ENCODE results near the gene WDFY2.
"Not testable (repeated sequence)": the region's sequence is repeated elsewhere in the genome, so short reads cannot be mapped to it uniquely, and the experiment has no call there.

The WDFY2 gene

DNA sequence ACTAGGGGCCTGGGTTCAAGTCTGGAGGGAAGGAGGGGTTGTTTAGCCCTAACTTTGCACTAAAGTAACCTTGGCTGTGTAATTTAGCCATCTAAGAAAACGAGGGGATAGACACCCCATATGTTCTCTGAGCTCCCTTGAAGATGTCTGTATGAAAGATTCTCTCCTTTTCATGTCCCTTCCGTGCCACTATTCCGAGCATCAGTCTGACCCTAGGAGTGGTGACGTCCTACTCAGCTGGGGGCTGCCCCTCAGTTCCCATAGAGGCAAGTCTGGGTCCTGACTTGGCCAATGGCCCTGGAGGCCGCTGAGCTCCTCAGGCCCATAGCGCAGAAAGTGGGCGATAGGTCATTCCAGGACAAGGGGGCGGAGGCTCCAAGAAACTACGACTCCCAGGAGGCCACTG is 790 bp upstream of the WDFY2 start:
- H3K27me3 Mint-ChIP-seq, result peaks cover 0 to 4% of the 10 kb centered on the region in 2 donors
- H3K36me3 Mint-ChIP-seq, result peaks cover 2 to 6% of the 10 kb centered on the region in 2 donors
- peak overlapping the region; percentile 85 to 94 for H3K4me3 Mint-ChIP-seq
- ATAC-seq (replicated peaks), result no peak
- H3K9me3 Mint-ChIP-seq, result no peaks in the 10 kb centered on the region
- H3K4me1 Mint-ChIP-seq, result peaks cover 22 to 47% of the 10 kb centered on the region in 2 donors
- peak overlapping the region; percentile 96 for H3K27ac Mint-ChIP-seq
- DNase-seq, result no peak

DNA sequence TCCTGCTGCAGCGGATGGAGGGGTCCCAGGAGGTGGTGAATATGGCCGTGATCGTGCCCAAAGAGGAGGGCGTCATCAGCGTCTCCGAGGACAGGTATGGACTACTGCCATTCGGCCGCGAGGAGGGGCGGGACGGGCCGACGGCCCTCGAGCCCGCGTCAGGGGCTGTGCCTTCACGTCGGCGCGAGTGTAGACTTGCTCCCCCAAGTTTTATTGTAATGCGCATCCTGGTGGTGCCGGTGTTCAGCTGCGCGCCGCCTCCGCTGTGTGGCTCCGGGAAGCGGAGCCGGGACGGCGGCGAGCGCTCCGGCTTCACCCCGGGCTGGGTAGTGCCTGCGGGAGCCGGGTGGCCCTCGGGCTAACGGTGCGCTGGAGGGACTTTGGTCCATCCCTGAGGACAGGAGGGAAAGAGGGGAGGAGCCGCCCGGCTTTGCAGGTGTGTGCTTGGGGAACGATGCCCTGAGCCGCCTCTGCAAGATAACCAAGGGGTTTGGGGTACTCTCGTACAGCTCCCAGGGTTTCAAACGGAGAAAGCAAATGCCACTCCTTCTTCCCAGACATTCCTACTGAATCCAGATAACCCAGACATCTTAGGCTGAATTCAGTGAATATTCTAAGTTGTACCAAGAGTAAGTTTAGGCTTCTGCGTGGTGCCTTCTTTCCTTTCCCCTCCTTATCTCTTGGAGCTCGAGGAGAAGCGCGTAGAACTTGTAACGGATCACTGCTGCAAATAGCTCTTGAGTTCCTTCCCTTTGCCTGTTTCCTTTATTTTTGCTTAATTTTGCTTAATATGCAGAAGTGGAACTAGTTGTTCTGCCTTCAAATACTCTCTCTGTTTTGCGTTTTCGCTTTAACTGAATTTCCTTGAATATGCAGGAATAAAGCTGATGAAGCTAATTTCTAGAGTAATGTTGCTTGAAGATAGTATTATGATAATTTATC is 740 bp downstream of the WDFY2 start:
- H3K4me1 Mint-ChIP-seq, result peaks cover 22 to 57% of the 10 kb centered on the region in 2 donors
- ATAC-seq (replicated peaks) (peak; percentile 63), DNase-seq (peak; percentile 73)
- H3K27me3 Mint-ChIP-seq, result no peaks in the 10 kb centered on the region
- H3K4me3 Mint-ChIP-seq, result peak overlapping the region; percentile 85 to 94
- no peaks in the 10 kb centered on the region for H3K9me3 Mint-ChIP-seq
- peaks cover 1 to 6% of the 10 kb centered on the region in 2 donors for H3K36me3 Mint-ChIP-seq
- peak overlapping the region; percentile 96 for H3K27ac Mint-ChIP-seq

DNA sequence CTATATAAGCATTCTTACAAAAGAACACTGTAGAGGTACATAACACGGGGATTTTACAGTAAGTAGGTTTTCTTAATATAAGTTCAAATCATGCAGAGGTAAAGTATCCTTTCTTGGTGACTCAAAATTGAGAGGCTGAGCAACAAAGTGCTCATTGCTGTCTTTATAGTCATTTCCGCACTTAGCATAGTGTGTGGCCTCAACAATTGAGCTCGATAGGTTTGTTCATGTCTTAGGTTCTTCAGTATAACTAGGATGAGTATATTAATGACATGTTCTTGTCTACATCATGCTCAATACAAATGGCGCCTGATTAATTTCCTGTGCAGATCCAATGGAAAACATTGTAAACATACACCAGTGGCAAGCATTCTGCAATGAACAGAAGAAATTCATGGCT is 1.4 kb downstream of the WDFY2 start:
- peak overlapping the region; percentile 52 for H3K27ac Mint-ChIP-seq
- H3K36me3 Mint-ChIP-seq, result peaks cover 1 to 6% of the 10 kb centered on the region in 2 donors
- peaks cover 26 to 64% of the 10 kb centered on the region in 2 donors for H3K4me1 Mint-ChIP-seq
- ATAC-seq (replicated peaks) (no peak), DNase-seq (no peak)
- H3K27me3 Mint-ChIP-seq, result no peaks in the 10 kb centered on the region
- no peaks in the 10 kb centered on the region for H3K9me3 Mint-ChIP-seq
- peak overlapping the region; percentile 85 to 94 for H3K4me3 Mint-ChIP-seq

DNA sequence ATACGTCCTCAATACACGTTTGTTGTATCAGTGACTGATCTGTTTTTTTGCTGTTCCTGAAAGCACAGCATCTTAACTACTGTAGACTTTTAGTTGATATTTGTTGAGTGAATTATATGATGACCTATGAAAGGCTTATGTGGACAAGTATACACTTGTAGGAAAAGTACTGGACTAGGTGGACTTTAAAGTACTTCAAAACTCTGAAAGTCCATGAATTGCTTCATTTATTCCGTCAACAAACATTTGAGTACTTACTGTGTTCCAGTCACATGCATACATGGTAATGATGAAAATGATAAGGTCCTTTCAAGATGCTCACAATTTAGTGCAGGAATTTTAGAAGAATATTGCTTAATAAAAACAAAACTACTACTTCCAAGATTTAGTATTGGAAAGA is 3.1 kb downstream of the WDFY2 start:
- H3K36me3 Mint-ChIP-seq, result peaks cover 3 to 6% of the 10 kb centered on the region in 2 donors
- H3K27ac Mint-ChIP-seq, result no peak overlapping the region
- no peaks in the 10 kb centered on the region for H3K27me3 Mint-ChIP-seq
- H3K9me3 Mint-ChIP-seq, result no peaks in the 10 kb centered on the region
- ATAC-seq (replicated peaks) (no peak), DNase-seq (no peak)
- no peak overlapping the region for H3K4me3 Mint-ChIP-seq
- peaks cover 21 to 62% of the 10 kb centered on the region in 2 donors for H3K4me1 Mint-ChIP-seq

DNA sequence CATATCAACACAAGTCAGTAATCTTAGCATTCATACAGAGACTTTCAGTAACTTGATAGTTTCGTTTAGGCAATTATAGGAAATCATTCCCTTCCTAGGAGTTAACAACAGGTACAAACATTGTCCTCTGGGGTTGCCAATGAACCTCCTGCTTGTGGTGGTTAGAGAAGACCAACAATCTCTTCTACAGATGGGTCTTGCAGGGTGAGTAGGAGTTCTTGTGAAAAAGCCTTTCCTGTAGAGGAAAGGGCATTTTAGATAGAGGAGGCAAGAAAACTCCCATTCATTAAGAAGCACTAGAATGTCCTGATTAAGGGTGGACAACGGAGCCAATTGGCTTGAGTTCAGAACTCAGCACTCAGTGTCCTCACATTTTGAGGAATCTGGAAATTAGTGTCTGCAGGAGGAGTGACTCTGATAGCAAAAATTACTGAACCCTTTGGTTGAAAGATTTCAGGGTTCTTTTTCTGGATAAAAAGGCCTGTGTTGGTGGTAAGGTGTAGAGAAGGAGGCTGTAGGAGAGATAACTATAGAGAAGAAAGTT is 4.2 kb downstream of the WDFY2 start:
- Mint-ChIP-seq H3K4me1 (peaks cover 21 to 53% of the 10 kb centered on the region in 2 donors), H3K9me3 (no peaks in the 10 kb centered on the region), H3K36me3 (peaks cover 3 to 6% of the 10 kb centered on the region in 2 donors), H3K4me3 (no peak overlapping the region), H3K27ac (no peak overlapping the region), H3K27me3 (no peaks in the 10 kb centered on the region)
- ATAC-seq (replicated peaks) (no peak), DNase-seq (no peak)

DNA sequence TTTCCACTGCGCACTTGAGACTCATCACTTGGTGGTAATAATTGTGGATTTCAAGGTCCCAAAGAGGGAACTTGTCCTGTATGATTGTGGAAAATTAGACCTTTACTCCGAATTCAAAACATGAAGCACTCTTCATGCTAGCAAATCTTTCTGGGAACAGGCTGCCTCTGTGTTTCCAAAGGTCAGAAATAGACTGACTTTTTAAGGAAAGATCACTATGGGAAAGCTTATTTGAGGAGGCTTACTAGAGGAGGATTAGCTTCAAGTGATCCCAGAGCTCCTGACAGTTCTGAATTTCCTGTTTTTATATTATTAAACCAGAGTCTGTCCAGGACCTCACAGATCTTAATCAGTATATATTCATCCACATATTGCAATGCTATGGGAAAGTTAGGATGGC is 5.5 kb downstream of the WDFY2 start:
- H3K4me3 Mint-ChIP-seq, result no peak overlapping the region
- H3K4me1 Mint-ChIP-seq, result peaks cover 19 to 52% of the 10 kb centered on the region in 2 donors
- peaks cover 3 to 6% of the 10 kb centered on the region in 2 donors for H3K36me3 Mint-ChIP-seq
- H3K9me3 Mint-ChIP-seq, result no peaks in the 10 kb centered on the region
- DNase-seq (no peak), ATAC-seq (replicated peaks) (no peak)
- no peak overlapping the region for H3K27ac Mint-ChIP-seq
- no peaks in the 10 kb centered on the region for H3K27me3 Mint-ChIP-seq

DNA sequence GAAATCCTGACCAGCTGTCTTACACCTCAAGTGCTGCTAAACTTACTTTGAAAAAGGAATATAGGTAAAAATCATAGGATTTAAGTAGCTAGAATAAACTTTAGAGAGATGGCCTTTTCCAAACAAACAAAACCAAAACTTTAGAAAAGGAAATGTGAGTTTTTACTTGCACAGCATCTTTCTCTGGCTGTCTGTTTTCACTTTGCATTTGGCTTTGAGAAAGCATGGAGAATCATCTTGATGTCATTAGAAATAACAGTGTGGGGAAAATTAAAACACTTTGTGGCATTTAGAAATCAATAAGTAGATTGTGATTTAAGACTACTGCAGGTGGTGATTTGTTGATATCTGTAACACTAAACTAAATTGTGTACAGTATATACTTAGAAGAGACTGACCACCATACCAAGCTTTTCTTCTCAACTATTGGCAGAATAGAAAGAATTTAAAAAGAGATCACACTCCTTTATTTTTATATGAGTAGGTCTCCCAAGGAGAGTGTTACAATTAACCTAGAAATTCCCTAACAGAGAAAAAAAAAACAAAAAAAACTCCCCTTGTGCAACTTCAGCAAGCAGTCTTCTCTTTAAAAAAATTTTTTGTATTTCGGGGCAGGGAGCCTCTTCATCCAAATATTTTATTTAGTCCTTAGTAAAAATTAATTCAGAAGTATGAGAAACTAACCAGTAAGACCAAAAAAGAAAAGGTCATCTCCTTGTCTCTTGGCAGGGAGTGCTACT is 6.1 kb downstream of the WDFY2 start:
- Mint-ChIP-seq H3K4me1 (peaks cover 25 to 57% of the 10 kb centered on the region in 2 donors), H3K27ac (no peak overlapping the region), H3K36me3 (peaks cover 5 to 9% of the 10 kb centered on the region in 2 donors), H3K27me3 (no peaks in the 10 kb centered on the region), H3K4me3 (no peak overlapping the region), H3K9me3 (no peaks in the 10 kb centered on the region)
- DNase-seq (no peak), ATAC-seq (replicated peaks) (no peak)

DNA sequence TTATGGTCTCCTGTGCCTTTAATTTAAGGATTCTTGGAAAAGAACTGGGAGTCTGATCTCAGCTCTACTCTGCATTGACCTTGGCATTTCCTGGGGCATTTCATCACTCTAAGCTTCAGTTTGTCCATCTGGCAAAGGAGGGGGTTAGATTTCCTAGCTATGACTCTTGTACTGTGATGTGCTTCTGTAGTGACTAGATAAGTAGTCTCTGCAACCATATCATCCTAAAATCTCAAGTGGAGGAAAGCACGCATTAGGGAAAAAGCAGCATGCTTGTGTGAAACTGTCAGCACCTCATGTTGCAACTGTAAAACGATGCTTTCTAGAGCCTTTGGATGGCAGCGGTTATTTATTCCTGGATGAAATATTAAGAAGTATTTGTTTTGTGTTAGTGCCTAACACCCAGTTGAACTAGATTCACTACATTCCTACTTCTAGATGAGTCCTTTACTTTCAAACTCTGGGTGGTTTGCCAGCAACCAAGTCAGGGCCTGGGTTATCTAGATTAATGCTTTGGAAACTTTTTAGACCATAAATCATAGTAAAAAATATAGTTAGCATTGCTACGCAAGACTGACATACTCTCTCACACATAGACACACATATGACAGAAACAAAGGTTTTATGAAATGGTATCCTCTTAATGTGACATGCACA is 6.8 kb downstream of the WDFY2 start:
- ATAC-seq (replicated peaks) (no peak), DNase-seq (no peak)
- H3K27me3 Mint-ChIP-seq, result no peaks in the 10 kb centered on the region
- H3K4me1 Mint-ChIP-seq, result peaks cover 23 to 54% of the 10 kb centered on the region in 2 donors
- no peak overlapping the region for H3K27ac Mint-ChIP-seq
- peaks cover 5 to 9% of the 10 kb centered on the region in 2 donors for H3K36me3 Mint-ChIP-seq
- no peaks in the 10 kb centered on the region for H3K9me3 Mint-ChIP-seq
- no peak overlapping the region for H3K4me3 Mint-ChIP-seq

DNA sequence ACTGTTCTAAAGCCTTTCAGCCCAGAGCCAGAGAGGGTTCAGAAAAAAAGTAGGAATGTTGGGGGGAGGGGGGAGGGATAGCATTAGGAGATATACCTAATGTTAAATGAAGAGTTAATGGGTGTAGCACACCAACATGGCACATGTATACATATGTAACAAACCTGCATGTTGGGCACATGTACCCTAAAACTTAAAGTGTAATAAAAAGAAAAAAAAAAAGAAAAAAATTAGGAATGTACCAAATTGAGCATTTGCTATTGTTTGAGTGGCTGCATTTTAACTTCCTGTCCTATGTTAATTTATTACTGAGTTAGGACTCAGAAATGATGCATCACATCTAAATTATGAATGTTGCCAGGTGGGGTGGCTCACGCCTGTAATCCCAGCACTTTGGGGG is 7.7 kb downstream of the WDFY2 start:
- Mint-ChIP-seq H3K4me1 (peaks cover 25 to 53% of the 10 kb centered on the region in 2 donors), H3K36me3 (peaks cover 5 to 13% of the 10 kb centered on the region in 2 donors)
- H3K27ac Mint-ChIP-seq; H3K27me3 Mint-ChIP-seq; DNase-seq; H3K4me3 Mint-ChIP-seq; ATAC-seq (replicated peaks); H3K9me3 Mint-ChIP-seq: not testable (repeated sequence)

DNA sequence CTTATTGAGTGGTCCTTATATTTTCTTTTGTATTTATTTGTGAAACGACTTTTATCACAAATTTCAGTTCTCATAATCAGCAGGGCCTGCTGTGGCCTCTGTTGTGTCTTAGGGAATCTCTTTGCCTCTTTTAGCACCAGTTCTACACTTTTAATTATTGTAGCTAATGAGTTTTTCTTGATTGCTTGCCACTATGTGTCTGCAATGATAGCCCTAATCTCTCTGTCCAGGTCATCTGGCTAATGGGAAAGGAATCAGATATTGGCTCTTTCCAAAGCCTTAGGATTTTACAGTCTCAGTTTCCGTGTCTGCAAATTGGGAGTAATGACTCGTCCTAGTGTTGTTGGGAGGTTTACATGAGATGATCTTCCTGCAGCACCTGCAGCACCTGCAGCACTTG is 10.2 kb downstream of the WDFY2 start:
- Mint-ChIP-seq H3K4me3 (no peak overlapping the region), H3K36me3 (peaks cover 4 to 7% of the 10 kb centered on the region in 2 donors), H3K4me1 (peaks cover 19 to 40% of the 10 kb centered on the region in 2 donors), H3K27ac (no peak overlapping the region), H3K27me3 (no peaks in the 10 kb centered on the region), H3K9me3 (no peaks in the 10 kb centered on the region)
- DNase-seq, result no peak
- ATAC-seq (replicated peaks), result no peak

DNA sequence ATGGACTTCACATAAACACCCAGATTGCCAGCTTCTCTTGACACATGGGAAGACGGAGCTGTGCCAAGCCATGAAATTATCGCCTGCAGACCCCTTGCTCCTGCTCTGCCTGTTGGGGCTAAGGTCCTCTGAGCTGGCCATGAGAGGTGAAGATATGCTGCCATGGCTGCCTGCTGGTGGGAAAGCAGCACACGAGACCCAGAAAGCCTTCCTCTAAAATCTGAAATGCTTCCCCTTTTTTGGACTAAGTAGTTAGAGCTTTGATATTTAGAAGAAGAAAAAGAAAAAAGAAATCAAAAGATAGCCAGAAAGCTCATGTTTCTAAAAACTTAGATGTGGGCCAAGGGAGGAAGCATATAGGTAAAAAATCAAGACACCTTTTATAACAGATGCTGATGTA is 11.2 kb downstream of the WDFY2 start:
- no peaks in the 10 kb centered on the region for H3K27me3 Mint-ChIP-seq
- ATAC-seq (replicated peaks) (no peak), DNase-seq (no peak)
- H3K27ac Mint-ChIP-seq, result peak overlapping the region; percentile 14
- no peak overlapping the region for H3K4me3 Mint-ChIP-seq
- peaks cover 4 to 7% of the 10 kb centered on the region in 2 donors for H3K36me3 Mint-ChIP-seq
- peaks cover 21 to 40% of the 10 kb centered on the region in 2 donors for H3K4me1 Mint-ChIP-seq
- no peaks in the 10 kb centered on the region for H3K9me3 Mint-ChIP-seq

DNA sequence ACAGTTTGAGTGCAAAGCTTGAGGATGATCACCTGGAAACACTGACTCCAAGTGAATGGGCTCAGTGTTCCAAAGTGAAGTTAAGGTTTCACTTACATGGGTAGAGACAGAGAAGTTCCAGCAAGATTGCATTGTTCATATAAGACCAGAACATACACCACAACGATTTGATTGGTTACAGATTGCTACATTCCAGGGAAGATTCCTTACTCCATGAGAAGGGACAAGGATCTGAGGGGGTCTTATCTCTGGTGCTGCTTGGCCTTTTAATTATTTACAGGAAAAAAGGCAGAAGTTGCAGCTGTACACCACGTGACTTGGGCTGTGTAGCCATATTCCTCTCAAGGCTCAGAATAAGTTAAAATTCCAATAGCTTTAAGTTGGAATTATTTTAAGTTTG is 12.3 kb downstream of the WDFY2 start:
- ATAC-seq (replicated peaks), result no peak
- DNase-seq, result no peak
- Mint-ChIP-seq H3K36me3 (peaks cover 4 to 7% of the 10 kb centered on the region in 2 donors), H3K9me3 (no peaks in the 10 kb centered on the region), H3K4me1 (peaks cover 21 to 38% of the 10 kb centered on the region in 2 donors), H3K27ac (no peak overlapping the region), H3K4me3 (no peak overlapping the region), H3K27me3 (no peaks in the 10 kb centered on the region)

DNA sequence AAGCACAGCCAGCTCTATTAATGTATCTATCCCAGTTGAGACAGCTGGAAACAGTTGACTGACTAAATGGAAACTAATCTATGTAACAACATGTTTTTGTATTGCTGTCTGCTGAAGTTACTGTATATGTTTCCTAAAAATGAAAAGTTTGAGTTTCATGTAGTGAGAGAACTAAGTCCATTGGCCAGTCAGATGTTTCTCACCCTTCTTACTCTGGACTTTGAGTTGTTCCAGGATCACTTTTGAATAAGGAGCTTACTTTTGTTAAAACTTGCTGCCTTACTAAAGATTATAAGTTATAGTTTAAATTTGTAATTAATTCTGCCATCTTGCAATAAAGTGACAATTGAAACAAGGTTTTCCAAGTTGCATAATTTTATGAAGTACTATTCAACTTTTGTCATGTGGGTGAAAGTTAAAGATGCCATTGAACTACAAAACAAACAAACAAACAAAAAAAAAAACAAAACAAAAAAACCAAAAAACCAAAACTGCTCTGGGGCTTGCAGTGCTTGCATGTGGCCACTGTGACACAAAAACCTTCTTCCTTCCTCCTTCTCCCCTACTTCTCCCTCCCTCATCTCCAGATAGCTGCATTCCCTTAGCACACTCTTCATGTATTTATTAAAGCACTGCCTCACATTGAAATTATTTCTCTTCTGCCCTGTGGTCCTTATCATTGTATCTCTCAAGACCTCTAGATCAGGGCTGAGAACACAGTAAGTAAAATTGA is 15.3 kb downstream of the WDFY2 start:
- H3K4me1 Mint-ChIP-seq, result peaks cover 34 to 55% of the 10 kb centered on the region in 2 donors
- ATAC-seq (replicated peaks), result no peak
- no peak for DNase-seq
- no peak overlapping the region for H3K4me3 Mint-ChIP-seq
- H3K27ac Mint-ChIP-seq, result no peak overlapping the region
- H3K9me3 Mint-ChIP-seq, result peaks cover 0 to 3% of the 10 kb centered on the region in 2 donors
- peaks cover 2 to 13% of the 10 kb centered on the region in 2 donors for H3K36me3 Mint-ChIP-seq
- no peaks in the 10 kb centered on the region for H3K27me3 Mint-ChIP-seq
